Endothelial cell of umbilical vein (primary cell): ENCODE data around the gene ZNF525. TPM values are rescaled to one million over a fixed set of nuclear protein-coding genes. Genes with fewer than 3 reads are reported as not detected.

Source experiments
- BruUV-seq: library from RNA; stranded (reverse); fragments of 400-500 nt; replicated peaks from 2 replicates; lab custom pipeline; 2021; lab: Mats Ljungman, UMichigan
- CTCF ChIA-PET: fragments of 300-600, 350-600 bp; sonication (Branson Sonifier 250); formaldehyde crosslinking; loops from one replicate; lab custom pipeline; 2021; ENCODE audit warnings: antibody characterized with exemption, inconsistent platforms; lab: Charles Lee
- POLR2A ChIA-PET: fragments of 300-600, 350-600 bp; sonication (Branson Sonifier 250); formaldehyde crosslinking; loops from one replicate; lab custom pipeline; 2021; ENCODE audit warnings: antibody characterized with exemption, inconsistent platforms; lab: Charles Lee
- DNase-seq: peaks from one replicate; pipeline ENCODE4 v3.0.0-alpha.2; 2011; ENCODE audit warnings: low read depth, low spot score
- FAIRE-seq: peaks from 2 replicates; lab custom pipeline; 2011; peaks lifted over from hg19 to GRCh38; lab: Jason Lieb, UNC
- H2AFZ ChIP-seq: 2 replicates; pipeline ENCODE4 v1.6.0; 2012; ENCODE audit warnings: low read depth, low read length, control low read depth, inconsistent platforms
- H3K27ac ChIP-seq: 2 replicates; pipeline ENCODE4 v1.5.1; 2011; ENCODE audit warnings: low read depth, mild to moderate bottlenecking, control low read depth, low read length, moderate library complexity; ENCODE audit not compliant: insufficient read depth
- H3K27me3 ChIP-seq, 2 experiments: 2 replicates each; pipeline versions ENCODE4 v1.6.0 to v1.6.1; 2011; ENCODE audit warnings: low read length in 2 of 2, mixed read lengths in 1 of 2; ENCODE audit not compliant: control insufficient read depth in 2 of 2, insufficient read depth in 2 of 2
- H3K36me3 ChIP-seq, 2 experiments: 2 replicates in 1 of 2; 3 replicates in 1 of 2; pipeline ENCODE4 v1.5.1; 2011; ENCODE audit warnings: low read length in 2 of 2, mild to moderate bottlenecking in 1 of 2, moderate library complexity in 1 of 2; ENCODE audit not compliant: control insufficient read depth in 2 of 2, insufficient read depth in 2 of 2; ENCODE audit errors: extremely low read depth in 1 of 2
- H3K4me1 ChIP-seq: 3 replicates; pipeline ENCODE4 v1.5.1; 2011; ENCODE audit warnings: mild to moderate bottlenecking, low read length; ENCODE audit not compliant: control insufficient read depth, insufficient read depth; ENCODE audit errors: extremely low read depth
- H3K4me2 ChIP-seq: 2 replicates; pipeline ENCODE4 v1.6.1; 2011; ENCODE audit warnings: low read length, control low read depth, mixed read lengths; ENCODE audit not compliant: insufficient read depth
- H3K4me3 ChIP-seq, 3 experiments: fragments of 200-600 bp in 1 of 3; sonication (generic), shearing (Covaris generic) in 1 of 3; replicated peaks in 1 of 3; 2 replicates each; pipeline ENCODE4 v1.5.1; 2011 to 2016; ENCODE audit warnings: control low read depth in 3 of 3, low read length in 3 of 3, mild to moderate bottlenecking in 2 of 3, inconsistent platforms in 1 of 3, low read depth in 1 of 3, moderate library complexity in 1 of 3; ENCODE audit not compliant: insufficient read depth in 1 of 3
- H3K79me2 ChIP-seq: 2 replicates; pipeline ENCODE4 v1.6.0; 2012; ENCODE audit warnings: low read length, inconsistent platforms; ENCODE audit not compliant: control insufficient read depth, insufficient read depth
- H3K9ac ChIP-seq: replicated peaks from 2 replicates; pipeline ENCODE3; 2011; ENCODE audit warnings: low read length, control low read depth; ENCODE audit not compliant: insufficient read depth; ENCODE audit errors: extremely low read depth
- H3K9me1 ChIP-seq: replicated peaks from 3 replicates; pipeline ENCODE4 v1.6.0; 2011; ENCODE audit warnings: mild to moderate bottlenecking, low read length; ENCODE audit not compliant: control insufficient read depth, insufficient read depth; ENCODE audit errors: extremely low read depth
- H3K9me3 ChIP-seq: replicated peaks from 2 replicates; pipeline ENCODE4 v1.5.1; 2012; ENCODE audit warnings: low read length, inconsistent platforms; ENCODE audit not compliant: control insufficient read depth, insufficient read depth
- H4K20me1 ChIP-seq: replicated peaks from 2 replicates; pipeline ENCODE3; 2011; ENCODE audit warnings: mild to moderate bottlenecking, low read length; ENCODE audit not compliant: control insufficient read depth, insufficient read depth; ENCODE audit errors: extremely low read depth
- EZH2 ChIP-seq: IDR thresholded peaks from 2 replicates; pipeline ENCODE4 v1.6.1; 2012; ENCODE audit warnings: borderline replicate concordance, low read depth, mild to moderate bottlenecking, moderate library complexity, low read length, inconsistent platforms; ENCODE audit not compliant: severe bottlenecking
- FOS ChIP-seq: IDR thresholded peaks from 2 replicates; pipeline ENCODE4 v1.6.1; 2011; ENCODE audit warnings: mild to moderate bottlenecking, low read length, moderate library complexity, borderline replicate concordance; ENCODE audit not compliant: insufficient read depth
- GATA2 ChIP-seq: IDR thresholded peaks from 2 replicates; pipeline ENCODE4 v1.7.0; 2011; ENCODE audit warnings: low read depth, mild to moderate bottlenecking, moderate library complexity, mixed read lengths, low read length; ENCODE audit not compliant: insufficient read length, insufficient read depth
- JUN ChIP-seq: IDR thresholded peaks from 2 replicates; pipeline ENCODE4 v1.6.1; 2011; ENCODE audit warnings: borderline replicate concordance, low read depth; ENCODE audit not compliant: insufficient read length, insufficient read depth
- MAX ChIP-seq: IDR thresholded peaks from 2 replicates; pipeline ENCODE4 v1.6.1; 2011; ENCODE audit not compliant: insufficient read depth, insufficient read length
- MYC ChIP-seq: IDR thresholded peaks from one replicate; pipeline ENCODE4 v1.6.1; 2011; ENCODE audit warnings: mild to moderate bottlenecking, low read depth, low read length
- POLR2A ChIP-seq: IDR thresholded peaks from 2 replicates; pipeline ENCODE4 v1.6.1; 2012; ENCODE audit warnings: low read depth, mild to moderate bottlenecking, control low read depth, low read length
- POLR2AphosphoS5 ChIP-seq: IDR thresholded peaks from 2 replicates; pipeline ENCODE4 v1.6.1; 2012; ENCODE audit warnings: low read depth, mild to moderate bottlenecking, control low read depth, low read length, moderate library complexity; ENCODE audit not compliant: insufficient read depth
- dilution Hi-C: fragments of 300-500 bp; cut with MboI; formaldehyde crosslinking; loops from one replicate; pipeline ENCODE4 v1.15.0; 2019; ENCODE audit warnings: low sequenced_read_pairs; ENCODE audit not compliant: extremely low pct_ligation_motif_present
- intact Hi-C: fragments of 100-400 bp; cut with micrococcal nuclease; formaldehyde crosslinking; loops from one replicate; pipeline ENCODE4 v1.10.0; 2022
- polyA plus RNA-seq, 4 experiments: library from polyadenylated mRNA; depleted of rRNA in 3 of 4; stranded (reverse) in 3 of 4; unstranded in 1 of 4; fragments of >200 nt; gene quantifications; 2 replicates each; pipeline versions ENCODE4 v1.2.1 to v1.2.3, GENCODE V29; 2011 to 2012; ENCODE audit warnings: missing spikeins in 1 of 4
- total RNA-seq: library from RNA; stranded (reverse); gene quantifications from 2 replicates; pipeline ENCODE4 v1.2.3, GENCODE V29; 2021
- TF ChIP-seq, protein P1 (sequence below), 2 donors: IDR thresholded peaks; 1 replicate in 1 of 2; 2 replicates in 1 of 2; pipeline ENCODE4 v1.5.1; 2011; ENCODE audit warnings: low read length in 2 of 2, mild to moderate bottlenecking in 2 of 2, moderate library complexity in 2 of 2, control low read depth in 1 of 2, inconsistent platforms in 1 of 2, low read depth in 1 of 2; ENCODE audit not compliant: insufficient read depth in 1 of 2; ENCODE audit errors: extremely low read depth in 1 of 2

ZNF525 gene
- total and polyA plus RNA-seq, 2 donors (not counting 3 experiments of a cell fraction or from before 2014, with no cell fraction given), result 0.59 to 3.8 TPM

GRCh38 chr19:53374743-53375142 lies 9.2 kb downstream of the ZNF525 start:
- Histone ChIP-seq H4K20me1 (no peaks in the 10 kb centered on the region), H3K4me2 (no peak overlapping the region), H3K36me3 (no peaks in the 10 kb centered on the region), H3K27me3 (no peaks in the 10 kb centered on the region), H3K9ac (no peak overlapping the region), H3K27ac (no peak overlapping the region), H3K9me3 (no peaks in the 10 kb centered on the region), H3K9me1 (no peaks in the 10 kb centered on the region), H3K79me2 (no peaks in the 10 kb centered on the region), H3K4me3 (no peak overlapping the region), H2AFZ (no peak overlapping the region), H3K4me1 (no peaks in the 10 kb centered on the region)
- DNase-seq (no peak), FAIRE-seq (no peak)
- dilution Hi-C loops, result no loop called here
- BruUV-seq, result no TSS peak
- ChIA-PET CTCF (interaction anchor here (1.5 kb wide), 1 partner anchor 14 kb away, joined by 4 read pairs; no protein-coding TSS in a partner anchor), POLR2A (no interaction called here)
- intact Hi-C loops, result no loop called here
- TF ChIP-seq, protein P1, sequence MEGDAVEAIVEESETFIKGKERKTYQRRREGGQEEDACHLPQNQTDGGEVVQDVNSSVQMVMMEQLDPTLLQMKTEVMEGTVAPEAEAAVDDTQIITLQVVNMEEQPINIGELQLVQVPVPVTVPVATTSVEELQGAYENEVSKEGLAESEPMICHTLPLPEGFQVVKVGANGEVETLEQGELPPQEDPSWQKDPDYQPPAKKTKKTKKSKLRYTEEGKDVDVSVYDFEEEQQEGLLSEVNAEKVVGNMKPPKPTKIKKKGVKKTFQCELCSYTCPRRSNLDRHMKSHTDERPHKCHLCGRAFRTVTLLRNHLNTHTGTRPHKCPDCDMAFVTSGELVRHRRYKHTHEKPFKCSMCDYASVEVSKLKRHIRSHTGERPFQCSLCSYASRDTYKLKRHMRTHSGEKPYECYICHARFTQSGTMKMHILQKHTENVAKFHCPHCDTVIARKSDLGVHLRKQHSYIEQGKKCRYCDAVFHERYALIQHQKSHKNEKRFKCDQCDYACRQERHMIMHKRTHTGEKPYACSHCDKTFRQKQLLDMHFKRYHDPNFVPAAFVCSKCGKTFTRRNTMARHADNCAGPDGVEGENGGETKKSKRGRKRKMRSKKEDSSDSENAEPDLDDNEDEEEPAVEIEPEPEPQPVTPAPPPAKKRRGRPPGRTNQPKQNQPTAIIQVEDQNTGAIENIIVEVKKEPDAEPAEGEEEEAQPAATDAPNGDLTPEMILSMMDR (IDR thresholded peaks at IDR 0.05; ENCODE audit: extremely low read depth in 1 of 2, insufficient read depth in 1 of 2, low read depth in 1 of 2, low read length in 2 of 2), result no peak
- no peak for TF ChIP-seq POLR2A
- TF ChIP-seq MYC, result no peak
- no peak for TF ChIP-seq GATA2
- TF ChIP-seq EZH2, result no peak
- no peak for TF ChIP-seq POLR2AphosphoS5
- TF ChIP-seq FOS, result no peak
- no peak for TF ChIP-seq JUN
- no peak for TF ChIP-seq MAX
